Panc1 (cell line): ENCODE data around the gene NRP1.

Experiments used
- CTCF ChIP-seq: fragments of 450-650 bp; IDR thresholded peaks from 2 replicates; pipeline ENCODE4 v1.5.1; 2017; ENCODE audit warnings: mild to moderate bottlenecking
- POLR2AphosphoS5 ChIP-seq: IDR thresholded peaks from 2 replicates; pipeline ENCODE4 v1.6.1; 2012; ENCODE audit warnings: mild to moderate bottlenecking, low read depth, low read length, moderate library complexity
- REST ChIP-seq, 2 experiments: IDR thresholded peaks; 2 replicates each; pipeline ENCODE4 v1.6.1; 2011 to 2012; ENCODE audit warnings: low read depth in 2 of 2, control low read depth in 1 of 2, low read length in 1 of 2, mild to moderate bottlenecking in 1 of 2, moderate library complexity in 1 of 2; ENCODE audit not compliant: insufficient read depth in 1 of 2
- SIN3A ChIP-seq: IDR thresholded peaks from 2 replicates; pipeline ENCODE4 v1.6.1; 2012; ENCODE audit warnings: low read depth, mild to moderate bottlenecking, low read length, moderate library complexity, borderline replicate concordance; ENCODE audit not compliant: insufficient read depth
- TCF7L2 ChIP-seq: IDR thresholded peaks from 2 replicates; pipeline ENCODE4 v1.6.1; 2011; ENCODE audit warnings: mild to moderate bottlenecking, low read depth, low read length, inconsistent platforms

GRCh38 chr10:33141251-33141650 lies 193.2 kb downstream of the NRP1 start:
- no peak for TF ChIP-seq CTCF
- no peak for TF ChIP-seq REST (IDR thresholded peaks at IDR 0.05; ENCODE audit: insufficient read depth in 1 of 2, low read depth in 2 of 2, low read length in 1 of 2)
- TF ChIP-seq POLR2AphosphoS5: no peak
- no peak for TF ChIP-seq SIN3A
- TF ChIP-seq TCF7L2: no peak
